GM19043 (cell line): ENCODE data around the gene VPS52.
"Not testable (repeated sequence)": the region's sequence is repeated elsewhere in the genome, so short reads cannot be mapped to it uniquely, and the experiment has no call there.

ENCODE experiments used
- ATAC-seq: cut with Tn5 transposase; IDR thresholded peaks from one replicate; pipeline ENCODE4 v1.9.1; 2021; ENCODE audit warnings: low read depth; ENCODE audit not compliant: unreplicated experiment

VPS52 gene

DNA sequence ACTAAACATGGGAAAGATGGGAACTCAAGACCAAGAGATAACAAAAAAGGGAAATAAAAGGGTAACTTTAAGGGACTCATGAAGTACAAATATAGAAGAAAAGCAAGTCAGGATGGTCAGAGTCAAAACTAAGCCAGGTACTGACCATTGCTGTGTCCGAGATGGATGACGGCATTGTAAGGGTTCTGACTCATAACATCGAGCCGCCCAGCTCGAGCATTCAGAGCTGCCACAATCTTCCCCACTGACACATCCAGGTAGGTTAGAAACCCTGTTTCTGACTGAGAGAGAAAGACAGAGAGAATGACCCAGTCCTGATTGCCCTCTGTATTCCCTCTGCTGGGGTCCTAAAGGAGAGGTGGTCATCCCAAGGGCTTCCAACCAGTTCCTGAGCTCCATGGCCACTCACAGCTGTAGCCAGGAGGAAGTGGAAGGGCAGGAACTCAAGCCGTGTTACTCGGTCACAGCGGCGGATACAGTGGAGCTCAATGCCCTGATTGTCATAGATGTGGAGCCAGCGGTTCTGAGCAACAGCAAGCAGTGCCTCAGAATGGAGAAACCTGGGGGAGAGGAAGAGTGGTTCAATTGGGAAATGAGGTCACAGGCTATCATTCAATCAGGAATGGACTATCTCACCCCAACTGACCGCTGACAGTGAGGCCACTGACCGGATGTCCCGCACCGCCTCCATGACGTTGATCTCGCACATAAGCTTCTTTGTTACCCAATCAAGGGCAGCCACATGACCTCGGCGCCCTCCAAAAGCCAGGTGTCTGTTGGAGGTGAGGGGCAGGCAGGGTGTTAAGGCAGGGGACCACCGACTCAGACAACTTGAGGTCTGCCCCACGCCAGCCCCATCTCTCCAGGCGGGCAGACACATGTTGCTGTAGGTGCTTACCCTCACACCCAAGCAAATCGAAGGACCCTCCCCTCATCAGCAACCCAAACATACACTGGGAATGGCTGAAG, 15.6 kb upstream of the VPS52 start:
- ATAC-seq = no peak

DNA sequence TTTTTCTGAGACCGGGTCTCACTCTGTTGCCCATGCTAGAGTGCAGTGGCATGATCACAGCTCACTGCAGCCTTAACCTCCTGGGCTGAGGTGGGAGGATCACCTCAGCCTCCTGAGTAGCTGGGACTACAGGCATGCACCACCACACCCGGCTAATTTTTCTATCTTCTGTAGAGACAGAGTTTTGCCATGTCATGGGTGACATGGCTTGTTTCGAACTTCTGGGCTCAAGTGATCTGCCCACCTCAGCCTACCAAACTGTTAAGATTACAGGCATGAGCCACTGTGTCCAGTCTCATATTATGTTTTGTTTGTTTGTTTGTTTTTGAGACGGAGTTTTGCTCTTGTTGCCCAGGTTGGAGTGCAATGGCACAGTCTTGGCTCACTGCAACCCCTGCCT, 13.5 kb upstream of the VPS52 start:
- ATAC-seq = not testable (repeated sequence)

DNA sequence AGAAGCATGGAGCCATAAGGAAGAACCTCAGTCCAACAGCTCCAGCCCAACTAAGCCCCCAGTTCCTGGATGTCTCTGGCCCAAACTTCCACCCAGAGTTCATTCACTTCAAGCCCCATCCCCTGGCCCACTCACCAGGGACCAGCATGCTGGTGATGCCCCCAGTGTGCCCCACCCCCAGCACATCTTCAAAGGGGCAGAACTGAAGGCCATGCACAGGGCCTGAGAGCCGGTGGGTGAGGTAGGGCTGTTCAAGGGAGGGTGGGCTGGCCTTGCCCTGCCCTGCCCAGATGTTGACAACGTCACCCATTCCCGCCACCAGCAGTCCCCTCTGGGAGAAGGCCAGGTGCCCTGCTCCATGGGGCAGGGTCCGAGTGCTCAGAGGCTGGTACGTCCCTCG, 8.9 kb upstream of the VPS52 start:
- ATAC-seq = no peak

DNA sequence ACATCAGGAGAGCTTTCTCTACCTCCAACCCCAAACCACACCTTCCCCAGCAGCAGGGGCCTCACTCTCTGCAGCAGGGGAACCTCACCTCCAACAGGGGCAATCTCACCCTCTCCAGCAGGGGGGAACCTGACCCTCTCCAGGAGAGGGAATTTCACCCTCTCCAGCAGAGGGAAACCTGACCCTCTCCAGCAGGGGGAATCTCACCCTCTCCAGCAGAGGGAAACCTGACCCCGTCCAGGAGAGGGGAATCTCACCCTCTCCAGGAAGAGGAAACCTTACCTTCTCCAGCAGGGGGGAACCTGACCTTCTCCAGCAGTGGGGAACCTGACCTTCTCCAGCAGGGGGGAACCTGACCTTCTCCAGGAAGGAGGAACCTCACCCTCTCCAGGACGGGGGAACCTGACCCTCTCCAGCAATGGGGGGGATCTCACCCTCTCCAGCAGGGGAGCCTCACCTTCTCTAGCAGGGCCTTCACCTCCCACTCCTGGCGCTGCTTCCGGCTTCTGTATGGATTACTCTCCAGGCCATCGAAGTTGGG, 8.4 kb upstream of the VPS52 start:
- ATAC-seq = no peak

DNA sequence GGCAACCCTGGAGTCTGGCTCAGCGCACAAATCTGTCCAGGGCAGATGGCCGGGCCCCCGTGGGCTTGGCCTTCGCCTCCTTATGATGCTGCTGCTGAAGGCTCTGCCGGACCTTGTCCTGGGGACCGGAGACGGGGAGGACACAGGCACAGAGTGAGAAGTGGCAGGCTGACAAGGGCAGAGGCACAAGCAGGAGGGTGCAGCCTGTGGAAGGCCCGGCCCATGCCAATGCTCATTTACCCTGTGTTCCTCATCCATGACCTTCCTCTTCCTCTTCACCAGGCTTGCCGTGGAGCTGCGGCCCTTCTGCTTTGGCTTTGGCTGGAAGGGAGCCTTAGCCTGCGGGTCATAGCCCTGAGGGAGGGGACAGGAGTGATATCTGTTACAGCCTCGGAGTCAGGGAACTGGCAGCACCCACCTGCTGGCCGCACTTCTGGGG, 7.6 kb upstream of the VPS52 start:
- no peak for ATAC-seq

DNA sequence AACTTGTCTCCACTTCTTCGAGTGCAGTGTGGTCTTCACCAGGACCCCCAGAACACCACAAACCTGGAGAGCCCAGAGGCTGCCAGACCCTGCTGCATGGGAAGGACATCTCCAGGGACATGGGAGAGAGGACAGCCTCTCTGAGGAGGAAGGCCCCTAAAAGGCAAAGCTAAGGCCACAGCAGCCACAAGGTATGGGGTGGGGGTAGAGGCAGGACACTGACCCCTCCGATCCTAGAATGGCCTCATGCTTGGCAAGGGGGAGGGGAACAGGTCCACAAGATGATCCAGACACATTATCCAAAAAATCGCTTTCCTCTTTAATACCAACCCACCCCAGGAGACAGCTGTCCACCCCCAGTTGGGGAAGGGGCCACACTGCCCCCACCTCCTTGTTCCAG, 7.1 kb upstream of the VPS52 start:
- no peak for ATAC-seq

DNA sequence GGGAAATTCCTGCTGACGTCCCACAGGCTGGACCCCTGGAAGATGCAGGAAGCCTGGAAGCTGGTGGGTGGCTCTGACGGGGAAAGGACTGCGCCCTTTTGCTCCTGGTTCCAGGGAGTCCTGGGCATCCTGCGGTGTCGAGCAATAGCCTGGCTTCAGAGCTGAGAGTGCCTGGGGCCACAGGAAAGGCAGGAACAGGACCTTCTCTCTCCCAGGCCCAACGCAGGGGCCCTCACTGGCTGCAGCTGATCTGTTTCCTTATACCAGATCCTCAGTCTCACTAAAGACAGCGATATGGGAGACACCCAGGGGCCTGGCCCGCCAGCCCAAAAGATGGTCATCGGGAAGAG, 6.7 kb upstream of the VPS52 start:
- ATAC-seq = no peak

DNA sequence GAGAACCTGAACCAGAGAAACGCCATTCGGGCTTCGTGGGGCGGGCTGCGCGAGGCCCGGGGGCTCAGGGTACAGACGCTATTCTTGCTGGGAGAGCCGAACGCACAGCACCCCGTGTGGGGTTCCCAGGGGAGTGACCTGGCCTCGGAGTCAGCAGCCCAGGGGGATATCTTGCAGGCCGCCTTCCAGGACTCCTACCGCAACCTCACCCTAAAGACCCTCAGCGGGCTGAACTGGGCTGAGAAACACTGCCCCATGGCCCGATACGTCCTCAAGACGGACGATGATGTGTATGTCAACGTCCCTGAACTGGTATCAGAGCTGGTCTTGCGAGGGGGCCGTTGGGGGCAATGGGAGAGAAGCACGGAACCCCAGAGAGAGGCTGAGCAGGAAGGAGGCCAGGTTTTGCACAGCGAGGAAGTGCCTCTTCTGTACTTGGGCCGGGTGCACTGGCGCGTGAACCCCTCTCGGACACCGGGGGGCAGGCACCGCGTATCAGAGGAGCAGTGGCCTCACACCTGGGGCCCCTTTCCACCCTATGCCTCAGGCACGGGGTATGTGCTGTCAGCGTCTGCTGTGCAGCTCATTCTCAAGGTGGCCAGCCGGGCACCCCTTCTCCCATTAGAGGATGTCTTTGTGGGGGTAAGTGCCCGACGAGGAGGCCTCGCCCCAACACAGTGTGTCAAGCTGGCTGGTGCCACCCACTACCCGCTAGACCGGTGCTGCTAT, 6.2 kb upstream of the VPS52 start:
- ATAC-seq = no peak

DNA sequence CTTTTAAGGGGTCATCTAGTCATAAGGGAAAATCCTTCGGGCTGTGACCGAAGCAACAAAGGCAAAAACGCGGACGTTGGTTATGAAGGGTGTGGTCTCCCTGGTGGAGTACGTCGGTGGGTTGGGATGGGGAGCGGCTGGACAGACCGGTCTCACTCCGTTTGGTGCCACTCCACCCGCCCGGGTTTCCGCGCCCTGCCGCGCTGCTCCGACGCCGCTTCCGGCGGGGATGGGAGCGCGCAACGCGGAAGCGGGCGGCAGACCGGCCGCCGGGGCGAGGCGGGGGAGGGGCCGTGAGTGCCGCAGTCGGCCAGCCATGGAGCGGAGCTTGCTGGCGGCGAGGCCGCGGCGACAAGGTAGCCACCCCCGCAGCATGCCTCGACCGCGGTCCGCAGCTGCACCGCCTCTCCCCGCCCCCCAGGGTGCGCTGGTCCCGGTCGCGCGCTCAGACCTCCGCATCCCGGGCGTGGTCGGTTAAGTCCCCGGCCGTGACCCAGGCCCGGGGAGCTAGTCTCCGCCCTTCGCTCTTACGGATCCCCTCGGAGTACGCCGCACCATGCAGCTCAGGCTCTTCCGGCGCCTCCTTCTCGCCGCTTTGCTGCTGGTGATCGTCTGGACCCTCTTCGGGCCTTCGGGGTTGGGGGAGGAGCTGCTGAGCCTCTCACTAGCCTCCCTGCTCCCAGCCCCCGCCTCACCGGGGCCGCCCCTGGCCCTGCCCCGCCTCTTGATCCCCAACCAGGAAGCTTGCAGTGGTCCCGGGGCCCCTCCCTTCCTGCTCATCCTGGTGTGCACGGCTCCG, 5.4 kb upstream of the VPS52 start, which contains the start of gene B3GALT4:
B3GALT4 (plus strand) TSS at position 260 of the 799 bp plus-strand sequence; CDS start at position 557, 297 bp downstream.
- peak; percentile 51 for ATAC-seq

DNA sequence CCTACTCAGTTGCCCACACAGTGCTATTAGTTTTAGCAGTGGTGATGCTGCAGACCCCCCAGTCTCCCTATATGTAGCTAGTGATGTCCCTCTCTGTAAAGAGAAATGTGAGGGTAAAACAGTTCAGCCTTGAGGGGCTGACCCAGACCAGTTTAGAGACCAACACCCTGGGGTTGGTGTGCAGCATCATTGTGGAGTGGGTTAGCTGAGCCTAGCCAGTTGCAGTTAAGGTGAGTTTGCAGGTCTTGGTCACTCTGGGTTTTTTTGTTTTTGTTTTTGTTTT, 4.8 kb upstream of the VPS52 start:
- no peak for ATAC-seq

DNA sequence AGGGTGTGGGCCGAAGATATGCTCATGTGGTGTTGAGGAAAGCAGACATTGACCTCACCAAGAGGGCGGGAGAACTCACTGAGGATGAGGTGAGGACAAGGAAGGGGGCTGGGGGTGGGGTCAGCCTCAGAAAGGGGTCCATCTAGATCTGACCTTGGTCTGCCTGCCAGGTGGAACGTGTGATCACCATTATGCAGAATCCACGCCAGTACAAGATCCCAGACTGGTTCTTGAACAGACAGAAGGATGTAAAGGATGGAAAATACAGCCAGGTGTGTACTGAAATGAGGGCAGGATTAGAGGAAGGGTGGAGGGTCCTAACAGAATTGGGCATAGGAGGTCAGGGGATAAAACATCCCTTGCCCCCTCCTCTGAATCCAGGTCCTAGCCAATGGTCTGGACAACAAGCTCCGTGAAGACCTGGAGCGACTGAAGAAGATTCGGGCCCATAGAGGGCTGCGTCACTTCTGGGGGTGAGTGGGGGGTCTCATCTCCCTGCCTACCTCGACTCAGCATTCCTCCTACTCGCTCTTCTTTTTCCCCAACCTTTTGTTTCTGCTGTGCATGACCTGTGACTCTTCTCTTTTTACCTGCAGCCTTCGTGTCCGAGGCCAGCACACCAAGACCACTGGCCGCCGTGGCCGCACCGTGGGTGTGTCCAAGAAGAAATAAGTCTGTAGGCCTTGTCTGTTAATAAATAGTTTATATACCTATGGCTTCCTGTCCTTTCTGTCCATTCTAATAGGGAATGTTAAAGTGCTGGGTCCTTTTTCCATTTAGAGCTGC, 4.3 kb upstream of the VPS52 start:
- not testable (repeated sequence) for ATAC-seq

DNA sequence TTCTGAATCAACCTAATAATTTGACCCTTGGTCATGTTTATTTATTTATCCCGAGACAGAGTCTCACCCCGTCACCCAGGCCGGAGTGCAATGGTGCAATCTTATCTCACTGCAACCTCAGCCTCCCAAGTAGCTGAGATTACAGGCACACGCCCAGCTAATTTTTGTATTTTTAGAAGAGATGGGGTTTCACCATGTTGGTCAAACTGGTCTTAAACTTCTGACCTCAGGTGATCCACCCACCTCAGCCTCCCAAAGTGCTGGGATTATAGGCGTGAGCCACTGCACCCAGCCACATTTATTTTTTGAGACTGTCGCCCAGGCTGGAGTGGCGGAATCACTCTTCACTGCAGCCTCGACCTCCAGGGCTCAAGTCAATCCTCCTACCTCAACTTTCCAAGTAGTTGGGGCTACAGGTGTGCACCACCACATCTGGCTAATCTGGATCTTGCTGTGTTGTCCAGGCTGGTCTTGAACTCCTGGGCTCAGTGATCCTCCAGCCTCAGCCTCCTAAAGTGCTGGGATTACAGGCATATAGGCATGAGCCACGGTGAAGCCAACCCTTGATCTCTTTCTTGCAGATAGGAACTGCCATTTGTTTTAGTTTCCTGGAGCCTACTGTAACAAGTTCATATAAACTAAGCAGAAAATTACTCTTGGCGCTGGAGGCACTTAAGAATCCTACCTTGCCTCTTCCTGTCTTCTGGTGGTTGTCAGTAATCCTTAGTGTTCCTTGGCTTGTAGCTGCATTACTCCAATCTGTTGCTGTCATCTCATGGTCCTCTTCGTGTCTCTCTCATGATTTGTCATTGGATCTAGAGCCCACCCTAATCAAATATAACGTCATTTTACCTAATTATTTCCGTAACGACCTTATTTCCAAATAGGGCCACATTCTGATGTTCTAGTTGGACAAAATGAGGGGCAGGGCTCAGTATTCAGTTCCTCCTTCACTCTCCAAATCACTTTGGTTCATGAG, 2.5 kb upstream of the VPS52 start:
- no peak for ATAC-seq

DNA sequence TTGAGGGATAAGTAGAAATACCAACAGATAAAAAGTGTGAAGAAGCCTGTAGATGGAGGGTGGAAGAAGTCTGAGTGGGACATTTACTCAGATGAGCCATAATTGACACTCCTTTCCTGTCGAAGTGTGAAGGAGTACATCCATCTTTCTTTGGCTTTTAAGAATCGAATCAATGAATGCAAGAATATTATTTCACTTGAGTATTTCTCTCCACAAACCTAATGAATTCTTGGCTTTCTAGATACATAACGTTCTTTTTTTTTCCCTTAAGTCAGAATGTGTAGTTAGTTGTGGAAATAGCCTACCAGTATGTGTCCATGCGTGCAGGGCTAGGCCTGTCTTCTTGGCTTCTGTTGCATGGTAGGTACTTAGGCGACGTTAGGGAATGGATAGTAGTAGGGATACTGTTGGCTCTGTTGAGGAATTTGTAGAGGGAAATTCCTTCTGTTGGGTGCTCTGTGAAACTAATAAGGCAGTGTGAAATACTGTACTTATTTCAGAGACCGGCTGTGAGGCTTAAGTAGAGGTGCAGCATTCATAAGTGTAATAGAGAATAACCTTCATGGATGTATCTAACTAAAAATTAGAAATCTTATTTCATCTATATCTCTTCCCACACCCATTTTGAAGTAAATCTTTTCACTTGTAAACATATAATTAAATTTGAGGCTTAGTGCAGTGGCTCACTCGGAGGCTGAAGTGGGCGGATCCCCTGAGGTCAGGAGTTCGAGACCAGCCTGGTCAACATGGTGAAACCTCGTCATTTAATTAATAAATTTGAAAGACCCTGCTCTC, 1.6 kb upstream of the VPS52 start:
- no peak for ATAC-seq

DNA sequence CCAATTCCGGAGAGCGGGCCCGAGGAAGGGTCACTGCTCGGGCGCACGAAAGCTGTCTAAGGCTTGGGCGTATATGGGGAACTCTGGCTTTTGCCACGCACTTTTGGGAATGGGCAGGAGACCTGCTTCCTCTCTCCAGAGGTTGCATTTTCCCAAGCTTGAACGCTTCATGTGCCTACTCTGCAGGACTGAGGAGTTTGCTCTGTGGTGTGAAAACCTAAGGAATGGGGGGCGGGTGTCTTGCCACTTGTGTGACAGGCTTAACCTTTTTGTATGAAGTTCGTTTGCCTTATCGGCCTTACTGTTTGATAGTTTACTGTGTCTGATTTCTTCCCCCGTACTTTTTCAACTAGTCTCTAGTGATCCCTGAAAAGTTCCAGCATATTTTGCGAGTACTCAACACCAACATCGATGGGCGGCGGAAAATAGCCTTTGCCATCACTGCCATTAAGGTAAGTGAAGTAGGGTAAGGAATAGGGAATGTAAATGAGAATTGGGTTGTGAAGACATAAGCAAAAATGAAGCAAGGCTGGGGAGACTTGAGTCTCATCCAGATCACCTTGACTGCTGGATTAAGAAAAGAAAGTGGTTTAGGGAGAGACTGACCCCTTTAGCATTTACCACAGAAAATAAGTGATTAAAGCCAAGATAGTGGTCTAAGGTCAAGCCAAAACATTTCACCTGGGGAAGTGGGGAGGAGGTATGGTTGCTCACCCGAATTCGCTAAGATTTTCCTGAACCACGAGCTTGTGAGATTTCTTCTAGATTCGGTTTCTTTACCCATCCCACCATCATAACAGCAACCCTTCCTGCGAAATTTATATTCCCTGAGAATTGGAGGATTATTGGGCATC, 826 bp upstream of the VPS52 start:
- no peak for ATAC-seq

DNA sequence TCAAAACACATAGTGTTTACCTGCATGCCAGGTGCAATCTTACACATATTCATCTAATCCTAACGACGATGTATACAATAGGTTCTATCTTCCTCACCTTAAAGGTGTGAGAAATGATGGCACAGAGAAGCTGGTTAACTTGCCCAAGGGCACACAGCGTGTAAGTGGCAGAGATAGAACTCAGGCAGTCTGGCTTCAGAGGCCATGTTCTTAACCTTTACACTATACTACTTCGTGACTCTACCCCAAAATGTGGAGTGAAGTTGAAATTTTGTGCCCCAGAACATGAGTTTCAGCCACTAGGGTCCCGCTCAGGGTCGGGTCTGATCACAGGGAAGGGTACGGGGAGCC, 584 bp downstream of the VPS52 start:
- no peak for ATAC-seq

DNA sequence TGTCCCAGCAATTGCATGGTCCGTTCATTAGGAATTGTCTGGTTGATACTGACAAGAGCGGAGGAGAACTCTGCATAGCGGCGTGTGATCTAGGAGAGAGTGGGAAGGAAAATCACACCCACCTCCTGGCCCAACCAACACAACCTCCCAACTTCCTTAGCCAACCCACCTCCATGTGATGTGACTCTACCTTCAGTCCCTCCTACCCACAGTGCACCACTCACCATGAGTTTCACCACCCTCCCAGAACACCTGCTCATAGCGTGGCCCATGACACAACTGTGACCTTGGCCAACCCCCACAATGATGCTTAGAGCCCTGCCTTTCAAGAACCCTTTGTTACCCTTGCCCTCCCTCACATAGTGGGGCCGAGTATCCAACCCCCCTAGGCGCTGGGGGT, 7.7 kb downstream of the VPS52 start:
- ATAC-seq = no peak

DNA sequence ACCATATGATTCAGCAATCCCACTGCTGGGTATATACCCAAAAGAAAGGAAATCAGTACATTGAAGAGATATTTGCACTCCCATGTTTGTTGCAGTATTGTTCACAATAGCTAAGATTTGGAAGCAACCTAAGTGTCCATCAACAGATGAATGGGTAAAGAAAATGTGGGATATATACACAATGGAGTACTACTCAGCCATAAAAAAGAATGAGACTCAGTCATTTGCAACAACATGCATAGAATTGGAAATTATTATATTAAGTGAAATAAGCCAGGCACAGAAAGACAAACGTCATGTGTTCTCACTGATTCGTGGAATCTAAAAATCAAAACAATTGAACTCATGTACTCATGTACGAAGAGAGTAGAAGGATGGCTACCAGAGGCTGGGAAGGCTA, 9.2 kb downstream of the VPS52 start:
- not testable (repeated sequence) for ATAC-seq
